Activated CD4-positive, alpha-beta memory T cell treated with anti-CD3 and anti-CD28 coated beads, Interleukin-2, amount 10 ng/mL, durations not matched to agents 7 days and 5 days (primary cell): ENCODE data around the gene CHN2. TPM values are rescaled to one million over a fixed set of nuclear protein-coding genes. Genes with fewer than 3 reads are reported as not detected.

Experiments used
- CTCF ChIA-PET: fragments of 350-600 bp; sonication (Branson Sonifier 250); formaldehyde crosslinking; loops from one replicate; lab custom pipeline; 2021; ENCODE audit warnings: antibody characterized with exemption, inconsistent platforms; lab: Charles Lee
- POLR2A ChIA-PET: fragments of 350-600 bp; sonication (Branson Sonifier 250); formaldehyde crosslinking; loops from one replicate; lab custom pipeline; 2021; ENCODE audit warnings: antibody characterized with exemption; lab: Charles Lee
- DNase-seq: peaks from one replicate; pipeline ENCODE4 v3.0.0-alpha.2; 2020
- H3K27ac Mint-ChIP-seq: one replicate; pipeline ENCODE4 v1.8.0; 2021; ENCODE audit warnings: mild to moderate bottlenecking, mixed read lengths
- H3K27me3 Mint-ChIP-seq: one replicate; pipeline ENCODE4 v1.8.0; 2021; ENCODE audit warnings: mixed read lengths
- H3K36me3 Mint-ChIP-seq: one replicate; pipeline ENCODE4 v1.8.0; 2021; ENCODE audit warnings: low read depth, mixed read lengths
- H3K4me1 Mint-ChIP-seq: one replicate; pipeline ENCODE4 v1.8.0; 2021; ENCODE audit warnings: mixed read lengths
- H3K4me3 Mint-ChIP-seq: one replicate; pipeline ENCODE4 v1.8.0; 2021; ENCODE audit warnings: mild to moderate bottlenecking, mixed read lengths
- H3K9me3 Mint-ChIP-seq: one replicate; pipeline ENCODE4 v1.8.0; 2021; ENCODE audit warnings: mixed read lengths
- total RNA-seq, 2 experiments: library from RNA; stranded (reverse); gene quantifications; one replicate each; pipeline ENCODE4 v1.2.3, GENCODE V29; 2021

Gene CHN2
- total RNA-seq, 2 experiments from 2014 or later = 6.8 to 7.4 TPM

DNA sequence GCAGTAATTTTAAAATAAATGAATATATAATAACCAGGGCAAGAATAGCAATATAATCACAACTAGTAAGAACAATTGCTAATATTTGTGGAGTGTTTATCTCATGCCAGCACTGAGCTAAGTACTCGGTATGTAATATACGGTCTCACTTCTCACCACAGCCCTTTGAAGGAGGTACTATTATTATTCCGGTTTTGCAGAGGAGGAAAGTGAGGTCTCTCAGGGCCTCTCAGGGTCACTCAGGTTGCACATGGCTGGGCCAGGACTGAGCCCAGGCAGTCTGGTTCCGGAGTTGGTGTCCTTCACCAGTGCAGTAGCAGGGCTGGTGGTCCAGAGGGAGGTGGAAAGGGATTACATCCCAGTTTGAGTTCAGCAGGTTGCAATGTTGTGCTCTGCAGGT lies 80.9 kb downstream of the CHN2 start:
- H3K4me3 Mint-ChIP-seq = no peak overlapping the region
- H3K27me3 Mint-ChIP-seq = peaks cover 18% of the 10 kb centered on the region
- H3K9me3 Mint-ChIP-seq = peaks cover 2% of the 10 kb centered on the region
- peaks cover 35% of the 10 kb centered on the region for H3K4me1 Mint-ChIP-seq
- POLR2A ChIA-PET = no interaction called here
- no peak overlapping the region for H3K27ac Mint-ChIP-seq
- CTCF ChIA-PET = no interaction called here
- peaks cover 4% of the 10 kb centered on the region for H3K36me3 Mint-ChIP-seq
- no peak for DNase-seq

DNA sequence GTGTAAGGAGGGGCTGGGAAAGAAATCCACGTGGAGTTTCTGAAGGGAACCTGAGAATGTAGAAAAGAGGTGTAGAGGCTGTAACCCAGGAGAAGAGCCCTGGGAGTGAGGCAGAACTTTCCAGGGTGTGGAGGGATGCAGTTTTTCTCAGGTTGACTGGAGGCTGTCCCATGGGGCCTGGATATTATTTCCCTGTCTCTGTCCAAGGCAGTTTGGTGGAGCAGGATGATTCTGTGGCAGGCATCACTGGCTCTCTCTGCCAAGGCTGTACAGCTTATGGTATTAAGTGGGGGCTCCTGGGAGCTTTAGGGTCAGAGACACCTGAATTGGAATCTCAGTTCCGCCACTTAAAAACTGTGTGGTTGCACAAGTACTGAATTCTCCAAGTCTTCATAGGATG lies 81.6 kb downstream of the CHN2 start:
- peaks cover 2% of the 10 kb centered on the region for H3K9me3 Mint-ChIP-seq
- no peak for DNase-seq
- peaks cover 4% of the 10 kb centered on the region for H3K36me3 Mint-ChIP-seq
- ChIA-PET POLR2A (no interaction called here), CTCF (interaction anchor here (0.7 kb wide), 1 partner anchor 414 kb away, joined by 3 read pairs; no protein-coding TSS in a partner anchor)
- H3K27ac Mint-ChIP-seq = no peak overlapping the region
- H3K4me3 Mint-ChIP-seq = no peak overlapping the region
- H3K4me1 Mint-ChIP-seq = peaks cover 28% of the 10 kb centered on the region
- H3K27me3 Mint-ChIP-seq = peaks cover 18% of the 10 kb centered on the region

DNA sequence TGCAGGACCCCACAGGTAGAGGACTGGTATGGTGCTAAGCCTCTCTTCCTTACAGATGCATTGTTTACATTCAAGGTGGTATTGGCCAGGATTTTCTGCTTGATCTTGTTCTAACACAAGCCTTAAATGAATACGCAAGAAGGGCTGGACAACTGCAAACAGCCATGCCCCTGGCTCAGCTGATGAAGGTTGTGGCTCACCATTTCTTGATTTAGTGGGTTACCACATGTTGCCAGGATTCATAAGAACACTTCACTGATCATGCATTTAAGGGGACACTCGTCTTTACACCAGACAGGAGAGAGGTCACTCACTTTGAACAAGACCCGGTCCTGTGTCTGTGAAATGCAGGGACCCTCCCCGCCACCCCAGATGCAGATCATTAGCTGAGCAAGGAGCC lies 82.2 kb downstream of the CHN2 start:
- Mint-ChIP-seq H3K4me3 (no peak overlapping the region), H3K36me3 (peaks cover 4% of the 10 kb centered on the region), H3K27ac (no peak overlapping the region), H3K4me1 (peaks cover 22% of the 10 kb centered on the region), H3K9me3 (peaks cover 2% of the 10 kb centered on the region), H3K27me3 (peaks cover 21% of the 10 kb centered on the region)
- POLR2A ChIA-PET = no interaction called here
- CTCF ChIA-PET = no interaction called here
- DNase-seq = no peak

DNA sequence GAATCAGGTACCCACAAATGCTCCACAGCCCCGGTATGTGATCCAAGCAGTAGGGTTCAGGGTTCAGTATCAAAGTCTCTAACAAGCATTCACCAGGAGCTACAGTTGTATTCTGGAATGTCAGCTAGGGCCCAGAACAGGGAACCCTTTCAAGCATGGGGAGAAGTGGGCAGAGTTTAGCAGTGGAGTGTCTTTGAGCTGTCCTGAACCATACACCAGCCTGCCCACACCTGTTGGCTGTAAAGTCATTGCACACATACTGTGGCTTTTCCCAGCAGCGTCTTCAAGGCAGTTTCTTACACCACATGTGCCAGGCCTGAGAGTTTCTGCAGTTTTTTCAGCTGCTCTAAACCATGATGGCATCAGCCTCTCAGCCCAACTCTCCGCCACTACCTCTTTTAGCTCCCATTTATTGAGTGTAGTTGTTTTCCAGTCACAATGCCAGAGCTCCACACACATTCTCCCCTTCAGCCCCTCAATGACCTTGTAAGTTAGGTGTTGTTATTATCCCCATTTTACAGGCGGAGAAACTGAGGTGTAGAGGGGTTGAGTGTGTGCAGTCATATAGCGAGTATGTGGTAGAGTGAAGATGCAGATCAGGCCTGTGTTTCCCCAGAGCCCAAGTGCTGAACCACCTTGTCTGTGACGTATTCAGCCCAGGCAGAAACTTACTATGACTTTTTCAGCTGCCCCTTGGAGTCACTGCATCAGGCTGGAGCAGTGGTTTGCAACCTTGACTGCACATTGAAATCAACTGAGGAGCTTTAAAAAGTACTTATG lies 83.1 kb downstream of the CHN2 start:
- H3K4me3 Mint-ChIP-seq = no peak overlapping the region
- ChIA-PET CTCF (no interaction called here), POLR2A (no interaction called here)
- H3K36me3 Mint-ChIP-seq = peaks cover 4% of the 10 kb centered on the region
- H3K4me1 Mint-ChIP-seq = peaks cover 20% of the 10 kb centered on the region
- H3K9me3 Mint-ChIP-seq = peaks cover 2% of the 10 kb centered on the region
- DNase-seq = no peak
- peaks cover 25% of the 10 kb centered on the region for H3K27me3 Mint-ChIP-seq
- H3K27ac Mint-ChIP-seq = no peak overlapping the region

DNA sequence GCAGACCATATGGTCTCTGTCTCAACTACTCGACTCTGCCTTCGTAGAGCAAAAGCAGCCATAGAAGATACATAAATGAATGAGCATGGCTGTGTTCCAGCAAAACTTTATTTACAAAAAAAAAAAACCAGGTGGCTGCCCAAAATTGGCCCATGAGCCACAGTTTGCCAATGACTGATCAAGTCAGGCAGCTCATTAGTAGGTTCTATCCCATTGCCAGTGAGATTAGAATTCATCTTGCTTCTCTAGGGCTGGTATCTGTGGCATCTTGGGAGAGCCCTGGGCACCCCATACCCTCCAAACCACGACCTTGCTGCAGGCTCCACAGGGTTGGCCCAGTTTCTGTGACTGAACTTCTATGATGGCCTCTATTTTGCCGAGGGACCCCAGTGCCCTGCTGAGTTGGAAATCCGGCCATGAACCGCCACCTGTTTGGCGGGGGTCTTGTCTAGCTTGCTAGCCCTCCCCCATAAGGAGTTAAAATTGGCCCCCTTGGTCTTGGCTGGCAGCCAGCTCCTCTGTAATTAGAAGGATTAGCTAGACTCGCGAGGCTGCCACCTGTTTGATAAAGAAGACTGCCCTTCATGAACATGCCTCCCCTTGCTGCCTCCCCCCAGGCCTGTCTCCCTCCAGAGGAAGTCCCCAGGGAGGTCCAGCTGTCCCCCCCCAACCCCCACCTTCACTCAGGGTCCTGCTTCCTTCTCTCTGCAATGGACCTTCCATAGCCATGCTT lies 83.9 kb downstream of the CHN2 start:
- Mint-ChIP-seq H3K27ac (no peak overlapping the region), H3K36me3 (peaks cover 4% of the 10 kb centered on the region), H3K4me3 (no peak overlapping the region), H3K27me3 (peaks cover 28% of the 10 kb centered on the region), H3K9me3 (peaks cover 2% of the 10 kb centered on the region), H3K4me1 (peaks cover 18% of the 10 kb centered on the region)
- CTCF ChIA-PET = interaction anchor here (0.7 kb wide), 1 partner anchor 89 kb away, joined by 3 read pairs; no protein-coding TSS in a partner anchor
- no peak for DNase-seq
- POLR2A ChIA-PET = no interaction called here

DNA sequence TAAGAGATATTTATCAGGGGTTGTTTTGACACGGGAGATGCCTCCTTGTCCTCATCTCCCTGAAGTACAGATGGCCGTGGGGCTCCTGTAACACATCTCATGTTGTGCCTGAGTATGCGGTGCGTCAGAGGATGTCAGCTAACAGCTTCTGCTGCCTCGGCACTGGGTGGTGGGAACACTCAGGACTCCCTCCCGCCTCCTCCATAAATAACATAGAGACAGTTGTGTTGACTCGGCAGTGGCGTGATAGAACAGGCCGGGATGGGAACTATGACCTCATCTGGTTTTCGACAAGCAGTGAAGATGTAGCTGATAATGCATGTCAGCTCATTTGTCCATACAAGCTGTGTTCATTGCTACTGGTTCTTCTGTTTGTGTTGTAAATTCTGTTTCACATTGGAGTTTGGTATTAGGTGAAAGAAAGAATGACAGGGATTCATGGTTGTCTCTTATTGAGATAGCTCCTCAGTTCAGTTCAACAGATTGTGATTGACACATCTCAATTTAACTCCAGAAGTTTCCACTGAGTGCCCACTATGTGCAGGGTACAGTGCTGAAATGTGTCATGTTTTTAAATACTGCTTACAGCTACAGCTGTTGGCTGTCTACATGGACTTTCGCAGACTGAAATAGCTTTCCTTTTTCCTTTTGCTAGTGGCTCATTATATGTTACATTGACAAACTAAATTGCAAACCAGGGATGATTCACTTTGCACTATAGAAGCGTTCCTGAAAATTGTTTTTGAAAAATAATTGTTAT lies 87.4 kb downstream of the CHN2 start:
- peaks cover 41% of the 10 kb centered on the region for H3K27me3 Mint-ChIP-seq
- ChIA-PET CTCF (no interaction called here), POLR2A (no interaction called here)
- peaks cover 33% of the 10 kb centered on the region for H3K4me1 Mint-ChIP-seq
- H3K9me3 Mint-ChIP-seq = peaks cover 2% of the 10 kb centered on the region
- H3K36me3 Mint-ChIP-seq = peaks cover 4% of the 10 kb centered on the region
- H3K27ac Mint-ChIP-seq = no peak overlapping the region
- H3K4me3 Mint-ChIP-seq = no peak overlapping the region
- no peak for DNase-seq

DNA sequence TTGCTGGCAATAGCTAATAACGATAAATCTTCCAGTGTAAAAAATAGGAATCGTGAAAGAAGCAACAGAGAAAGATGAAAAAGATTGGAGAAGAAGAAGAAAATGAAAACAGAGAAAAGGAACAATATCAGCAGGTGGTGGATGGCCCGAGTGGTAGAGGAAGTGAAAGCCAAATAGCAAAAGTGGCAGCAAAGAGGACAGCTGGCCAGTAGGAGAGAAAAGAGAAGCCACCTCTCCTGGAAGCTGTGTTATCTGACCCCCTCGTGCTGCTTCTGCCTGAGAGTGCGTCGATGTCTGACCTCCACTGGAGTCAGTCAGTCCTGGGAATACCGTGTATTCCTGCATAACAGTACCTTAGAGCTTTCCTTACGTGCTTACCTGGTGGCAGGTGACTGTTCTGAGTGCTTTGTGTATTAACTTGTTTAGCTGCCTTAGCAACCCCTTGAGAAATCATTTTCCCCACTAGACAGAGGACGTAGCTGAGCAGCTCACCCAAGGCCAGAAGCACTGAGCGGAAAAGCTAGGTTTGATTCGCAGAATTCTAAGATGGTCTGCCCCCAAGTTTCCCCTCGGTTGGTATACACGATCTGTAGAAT lies 88.3 kb downstream of the CHN2 start:
- ChIA-PET POLR2A (no interaction called here), CTCF (no interaction called here)
- Mint-ChIP-seq H3K27ac (no peak overlapping the region), H3K4me1 (peaks cover 27% of the 10 kb centered on the region), H3K9me3 (peaks cover 2% of the 10 kb centered on the region), H3K27me3 (peaks cover 49% of the 10 kb centered on the region), H3K36me3 (peaks cover 4% of the 10 kb centered on the region), H3K4me3 (no peak overlapping the region)
- DNase-seq = no peak

DNA sequence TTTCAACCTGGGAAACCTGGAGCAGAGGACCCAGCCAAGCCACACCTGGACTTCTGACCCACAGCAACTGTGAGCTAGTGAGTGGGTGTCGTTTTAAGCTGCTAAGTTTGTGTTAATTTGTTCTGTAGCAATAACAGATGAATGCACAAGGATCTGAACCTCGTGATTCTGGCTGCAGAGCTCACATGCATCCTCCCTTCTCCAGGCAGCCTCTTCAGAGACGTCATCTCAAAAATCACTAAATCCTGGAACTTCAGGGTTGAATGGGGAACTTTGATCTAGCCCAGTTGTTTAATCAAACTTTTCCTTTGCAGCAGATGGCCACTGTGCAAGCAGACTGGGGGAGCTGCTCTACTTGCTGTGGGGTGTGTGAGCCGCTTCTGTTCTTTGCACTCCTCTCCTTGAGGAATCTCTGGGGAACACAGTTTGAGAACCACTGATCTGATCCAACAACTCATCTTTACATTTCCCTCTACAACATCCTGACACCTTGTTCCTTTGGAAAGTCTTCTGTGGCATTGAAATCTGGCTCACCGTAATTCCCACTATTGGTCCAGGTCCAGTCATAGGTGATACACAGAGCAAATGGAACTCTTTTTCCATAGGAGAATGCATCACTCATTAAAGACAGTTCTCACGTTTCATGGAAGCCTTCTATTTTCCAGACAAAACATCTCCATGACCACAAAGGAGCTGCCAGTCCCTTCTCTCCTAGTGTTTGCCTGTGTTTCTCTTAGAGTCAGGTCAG lies 90.3 kb downstream of the CHN2 start:
- no peak overlapping the region for H3K4me3 Mint-ChIP-seq
- no peak overlapping the region for H3K27ac Mint-ChIP-seq
- peaks cover 55% of the 10 kb centered on the region for H3K27me3 Mint-ChIP-seq
- POLR2A ChIA-PET = interaction anchor here (1.1 kb wide), 1 partner anchor 11 kb away, joined by 3 read pairs; no protein-coding TSS in a partner anchor
- CTCF ChIA-PET = interaction anchor here (0.9 to 1.3 kb wide), 2 partner anchors 11 to 15 kb away, joined by 3 to 4 read pairs; no protein-coding TSS in a partner anchor
- H3K4me1 Mint-ChIP-seq = peaks cover 38% of the 10 kb centered on the region
- H3K36me3 Mint-ChIP-seq = no peaks in the 10 kb centered on the region
- DNase-seq = no peak
- H3K9me3 Mint-ChIP-seq = no peaks in the 10 kb centered on the region

DNA sequence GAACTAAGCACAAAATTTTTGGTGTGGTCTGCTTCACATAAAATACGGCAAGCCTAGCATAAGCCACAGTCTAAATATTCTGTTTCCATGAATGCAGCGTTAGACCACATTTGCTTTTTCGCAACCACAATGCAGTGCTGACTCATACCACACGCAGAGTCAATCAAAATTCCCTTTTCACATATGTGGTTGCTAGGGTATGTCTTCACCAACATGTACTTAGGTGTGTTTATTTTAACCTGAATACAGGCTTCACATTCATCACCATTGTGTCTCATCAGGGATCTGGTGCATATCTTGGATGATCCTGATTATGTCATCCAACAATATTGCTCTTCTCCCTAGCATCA lies 90.8 kb downstream of the CHN2 start:
- H3K9me3 Mint-ChIP-seq = no peaks in the 10 kb centered on the region
- no peak overlapping the region for H3K27ac Mint-ChIP-seq
- H3K27me3 Mint-ChIP-seq = peaks cover 59% of the 10 kb centered on the region
- H3K4me3 Mint-ChIP-seq = no peak overlapping the region
- ChIA-PET CTCF (interaction anchor here (0.9 to 1.3 kb wide), 2 partner anchors 11 to 15 kb away, joined by 3 to 4 read pairs; no protein-coding TSS in a partner anchor), POLR2A (interaction anchor here (0.7 kb wide), 1 partner anchor 14 kb away, joined by 3 read pairs; no protein-coding TSS in a partner anchor)
- H3K4me1 Mint-ChIP-seq = peaks cover 42% of the 10 kb centered on the region
- H3K36me3 Mint-ChIP-seq = no peaks in the 10 kb centered on the region
- DNase-seq = peak; percentile 62

DNA sequence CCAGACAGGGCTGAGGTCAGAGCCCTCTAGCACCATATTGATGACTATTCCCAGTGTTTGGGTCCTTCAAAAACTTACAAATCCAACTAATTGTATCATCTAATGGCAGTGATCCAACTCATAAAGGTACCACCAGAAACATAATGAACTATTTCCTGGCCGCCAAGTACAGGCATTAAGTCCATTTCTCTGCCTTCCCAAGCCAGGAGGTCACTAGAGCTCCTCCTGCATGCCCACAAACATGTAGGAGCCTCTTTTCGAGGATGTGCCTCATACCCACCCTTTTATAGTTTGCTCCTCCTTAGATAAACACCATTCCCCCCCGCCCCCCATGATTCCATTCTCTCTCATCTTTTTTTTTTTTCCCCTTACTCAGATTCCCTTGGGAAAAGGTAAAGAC lies 91.3 kb downstream of the CHN2 start:
- H3K27me3 Mint-ChIP-seq = peaks cover 60% of the 10 kb centered on the region

DNA sequence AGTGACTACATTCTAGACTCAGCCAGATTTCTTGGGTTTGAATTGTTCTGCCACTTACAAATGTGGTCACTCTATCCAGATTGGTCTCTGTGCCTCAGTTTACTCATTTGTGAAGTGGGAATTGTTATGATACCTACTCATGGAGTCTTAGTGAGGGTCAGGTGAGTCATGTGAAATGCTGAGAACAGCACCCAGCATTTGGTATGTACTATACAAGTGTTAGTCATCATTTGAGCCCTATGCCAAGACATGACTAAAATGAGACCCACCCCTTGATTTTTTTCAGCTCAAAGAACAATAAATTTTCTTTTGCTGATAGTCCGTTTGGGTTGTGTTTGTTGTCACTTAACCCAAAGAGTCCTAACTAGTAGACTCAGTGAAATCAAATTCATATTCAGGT lies 92.8 kb downstream of the CHN2 start:
- ChIA-PET CTCF (no interaction called here), POLR2A (no interaction called here)
- Mint-ChIP-seq H3K9me3 (no peaks in the 10 kb centered on the region), H3K27me3 (peaks cover 57% of the 10 kb centered on the region), H3K4me3 (no peak overlapping the region), H3K4me1 (peaks cover 42% of the 10 kb centered on the region), H3K36me3 (no peaks in the 10 kb centered on the region), H3K27ac (no peak overlapping the region)
- DNase-seq = no peak

More for the DNA sequence above, 91.3 kb downstream of the CHN2 start:
- ChIA-PET POLR2A (interaction anchor here (0.7 kb wide), 1 partner anchor 14 kb away, joined by 3 read pairs; no protein-coding TSS in a partner anchor), CTCF (no interaction called here)
- Mint-ChIP-seq H3K9me3 (no peaks in the 10 kb centered on the region), H3K27ac (no peak overlapping the region), H3K4me1 (peaks cover 42% of the 10 kb centered on the region), H3K36me3 (no peaks in the 10 kb centered on the region), H3K4me3 (no peak overlapping the region)
- DNase-seq = no peak
